ENCODE results near the gene BLID.

BLID gene

DNA sequence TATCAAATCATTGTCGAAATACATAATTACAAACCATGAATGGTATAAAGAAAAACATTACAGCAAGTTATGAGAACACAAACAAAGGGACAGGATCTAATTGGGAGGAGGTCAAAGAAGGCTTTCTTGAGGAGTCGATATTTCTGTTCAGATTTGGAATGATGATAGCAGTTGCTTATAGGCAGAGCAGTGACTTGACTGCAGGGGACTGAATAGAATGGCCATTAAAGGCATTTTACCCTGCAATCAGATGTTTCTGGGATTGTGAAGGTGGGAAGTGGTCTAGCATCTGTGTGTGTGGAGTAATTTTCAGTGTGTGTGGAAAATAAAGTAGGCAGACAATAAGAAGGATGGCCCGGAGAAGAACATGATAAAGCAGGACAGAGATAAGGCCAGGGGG lies 41.0 kb downstream of the BLID start:
- no peak for DNase-seq

DNA sequence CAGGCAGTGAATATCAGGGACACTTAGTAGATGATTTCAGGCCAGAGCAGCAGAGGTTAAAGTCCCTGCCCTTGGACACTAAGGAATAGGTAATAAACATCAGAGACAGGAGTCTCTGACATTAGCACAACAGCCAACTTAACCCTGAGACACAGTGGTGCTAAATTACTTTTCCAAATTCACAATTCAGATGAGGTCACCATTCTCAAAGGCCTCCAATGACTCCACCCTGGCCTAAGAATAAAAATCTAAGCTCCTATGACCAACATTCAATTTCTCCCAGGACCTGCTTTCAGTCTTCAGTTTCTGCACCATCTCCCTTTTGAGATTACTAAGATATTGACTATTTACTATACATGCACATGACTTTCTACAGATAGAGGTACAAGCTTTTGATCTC lies 42.0 kb downstream of the BLID start:
- no peak for DNase-seq

DNA sequence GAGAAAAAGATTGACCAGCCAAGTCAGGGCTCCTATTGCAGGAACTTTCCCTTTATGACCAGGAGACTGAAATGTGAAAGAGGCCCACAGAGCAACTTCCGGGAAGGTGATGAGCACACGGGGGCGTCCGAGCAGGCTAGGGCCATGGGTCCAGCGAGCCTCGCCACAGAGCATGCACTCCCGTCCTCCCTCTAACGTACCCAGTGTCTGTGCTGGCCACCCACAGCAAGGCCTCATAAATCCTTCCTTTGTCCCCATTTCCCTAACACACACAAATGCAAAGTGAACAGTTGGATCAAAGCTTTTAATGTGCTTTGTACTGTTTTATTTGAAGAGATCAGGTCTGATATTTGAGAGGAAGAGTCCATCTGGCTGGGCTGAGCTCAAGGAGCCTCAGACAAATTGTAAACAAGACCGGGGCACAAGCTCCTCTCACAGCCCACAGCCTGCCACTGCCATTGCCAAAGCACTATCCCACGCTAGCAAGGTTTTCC lies 44.3 kb downstream of the BLID start:
- DNase-seq = no peak

DNA sequence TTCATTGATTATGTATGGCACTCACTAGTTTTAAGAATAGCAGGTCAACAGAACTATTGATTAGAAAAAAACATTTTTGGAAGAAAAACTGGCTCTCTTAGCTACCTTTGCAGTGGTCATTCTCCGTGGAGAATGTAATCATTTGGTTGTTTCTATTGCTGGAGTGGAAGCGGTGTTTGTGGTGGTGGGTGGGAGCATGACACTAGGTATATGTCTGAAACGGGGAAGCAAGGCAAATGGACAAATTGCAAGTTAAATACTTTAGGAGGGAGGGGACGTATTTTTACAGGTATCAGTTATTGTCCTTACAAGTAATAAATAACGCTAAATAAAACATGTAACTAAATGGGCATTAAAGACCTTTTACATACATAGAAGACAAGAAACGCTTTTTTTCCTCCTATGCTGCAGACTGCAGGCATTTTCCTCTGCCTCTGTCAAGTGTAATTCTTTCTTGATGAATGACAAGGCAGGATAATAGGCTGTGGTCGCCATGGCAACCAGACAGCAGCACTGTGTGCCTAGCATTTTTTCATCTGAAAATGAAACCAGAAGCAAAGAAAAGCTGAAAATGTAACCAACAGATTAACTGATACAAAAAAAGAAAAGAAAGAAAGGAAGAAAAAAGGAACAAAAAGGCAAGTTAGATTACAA lies 46.2 kb downstream of the BLID start:
- no peak for DNase-seq

DNA sequence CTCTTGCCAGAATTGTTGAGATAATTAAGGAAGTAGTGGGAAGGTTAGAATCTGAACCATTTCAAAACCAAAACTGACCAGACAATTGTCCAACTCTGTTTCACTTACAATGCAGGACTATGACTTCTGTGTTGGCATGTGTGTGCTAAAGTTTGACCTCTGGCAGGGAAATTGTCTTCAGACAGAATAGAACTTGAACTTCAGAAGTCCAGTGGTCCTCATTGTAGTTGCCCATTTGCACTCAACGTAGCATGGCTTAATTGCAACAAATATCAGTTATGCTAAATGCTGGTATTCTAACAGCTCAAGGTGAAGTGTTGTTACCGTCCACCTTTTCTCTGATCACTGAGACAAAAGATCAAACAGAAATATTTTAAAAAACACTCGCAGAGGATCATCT lies 47.2 kb downstream of the BLID start:
- DNase-seq = no peak

DNA sequence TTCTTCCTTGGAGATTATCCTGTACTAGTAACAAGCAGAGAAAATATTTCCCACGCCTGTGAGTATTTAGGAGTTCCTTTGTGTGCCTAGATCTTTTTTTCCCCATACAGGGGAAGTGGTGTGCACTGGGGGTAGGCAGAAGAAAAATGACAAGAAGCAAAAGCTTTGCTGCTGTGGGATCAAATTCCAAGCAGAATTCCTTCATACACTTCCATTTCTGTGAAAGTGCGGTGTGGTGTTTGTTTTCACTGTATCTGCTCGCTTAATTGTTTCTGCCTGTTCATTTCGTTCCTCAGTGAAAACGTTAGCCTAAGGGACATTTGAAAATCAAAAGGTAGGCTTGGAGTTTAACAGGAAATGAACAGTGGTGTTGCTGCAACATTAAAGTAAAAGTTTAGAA lies 47.9 kb downstream of the BLID start:
- no peak for DNase-seq

All from activated gamma-delta T cell (primary cell).